Measurements from ENCODE around the gene KCNIP4. TPM values are rescaled to one million over a fixed set of nuclear protein-coding genes. Genes with fewer than 3 reads are reported as not detected.

Gene KCNIP4
- total and polyA plus RNA-seq, 10 donors: not detected

- no peak overlapping the region for H3K4me3 ChIP-seq
- H3K27me3 ChIP-seq (replicated peaks in 1 of 7): no peaks in the 10 kb centered on the region
- WGBS, 5 donors: 70 to 93% (median 71%) methylated on average over 1 of the region's 1 CpG
- no peaks in the 10 kb centered on the region for H3K9me3 ChIP-seq
- H3K36me3 ChIP-seq: no peaks in the 10 kb centered on the region
- intact Hi-C loops (cut with DNase I; ENCODE audit: low total_unique reads): no loop called here
- no peak for DNase-seq
- TF ChIP-seq POLR2A (IDR thresholded peaks at IDR 0.05) (no peak), POLR2AphosphoS5 (IDR thresholded peaks at IDR 0.05) (no peak), CTCF (IDR thresholded peaks at IDR 0.05 in 8 of 11, conservative IDR thresholded peaks at IDR 0.05 in 3 of 11) (no peak)
- H3K27ac ChIP-seq: no peak overlapping the region
- no peaks in the 10 kb centered on the region for H3K4me1 ChIP-seq
Observed at GRCh38 chr4:20870436-20870835, 1078.1 kb downstream of the KCNIP4 start.

- no peak for DNase-seq
- Histone ChIP-seq H3K27me3 (replicated peaks in 1 of 7) (no peaks in the 10 kb centered on the region), H3K4me3 (no peak overlapping the region), H3K9me3 (no peaks in the 10 kb centered on the region), H3K27ac (no peak overlapping the region), H3K36me3 (no peaks in the 10 kb centered on the region), H3K4me1 (no peaks in the 10 kb centered on the region)
- intact Hi-C loops (cut with DNase I; ENCODE audit: low total_unique reads): no loop called here
- WGBS, 5 donors: 13 to 56% (median 38%) methylated on average over 1 of the region's 1 CpG
- TF ChIP-seq POLR2AphosphoS5 (IDR thresholded peaks at IDR 0.05): no peak
- TF ChIP-seq CTCF (IDR thresholded peaks at IDR 0.05 in 8 of 11, conservative IDR thresholded peaks at IDR 0.05 in 3 of 11): no peak
- TF ChIP-seq POLR2A (IDR thresholded peaks at IDR 0.05): no peak
Observed at GRCh38 chr4:20868108-20868507, 1080.5 kb downstream of the KCNIP4 start.

GRCh38 chr4:20860878-20861277, 1087.7 kb downstream of the KCNIP4 start:
- 64 to 83% (median 69%) methylated on average over 3 of the region's 3 CpGs for WGBS, 5 donors
- Histone ChIP-seq H3K27me3 (replicated peaks in 1 of 7) (no peaks in the 10 kb centered on the region), H3K4me1 (no peaks in the 10 kb centered on the region), H3K27ac (no peak overlapping the region), H3K36me3 (no peaks in the 10 kb centered on the region), H3K4me3 (no peak overlapping the region), H3K9me3 (peaks cover 0 to 15% (median 4%) of the 10 kb centered on the region in 8 donors)
- DNase-seq: no peak
- TF ChIP-seq CTCF (IDR thresholded peaks at IDR 0.05 in 8 of 11, conservative IDR thresholded peaks at IDR 0.05 in 3 of 11) (no peak), POLR2A (IDR thresholded peaks at IDR 0.05) (no peak), POLR2AphosphoS5 (IDR thresholded peaks at IDR 0.05) (no peak)
- intact Hi-C loops (cut with DNase I; ENCODE audit: low total_unique reads): no loop called here

GRCh38 chr4:20859097-20859781, 1089.3 kb downstream of the KCNIP4 start:
- Histone ChIP-seq H3K4me1 (no peaks in the 10 kb centered on the region), H3K36me3 (no peaks in the 10 kb centered on the region), H3K27me3 (replicated peaks in 1 of 7) (no peaks in the 10 kb centered on the region), H3K27ac (no peak overlapping the region), H3K9me3 (peaks cover 0 to 15% (median 4%) of the 10 kb centered on the region in 8 donors), H3K4me3 (no peak overlapping the region)
- TF ChIP-seq POLR2A (IDR thresholded peaks at IDR 0.05) (no peak), CTCF (IDR thresholded peaks at IDR 0.05 in 8 of 11, conservative IDR thresholded peaks at IDR 0.05 in 3 of 11) (no peak), POLR2AphosphoS5 (IDR thresholded peaks at IDR 0.05) (no peak)
- 76 to 87% (median 79%) methylated on average over 8 of the region's 8 CpGs for WGBS, 5 donors
- no peak for DNase-seq
- intact Hi-C loops (cut with DNase I; ENCODE audit: low total_unique reads): no loop called here
